ENCODE measurements around the gene SERINC2. TPM values are rescaled to one million over a fixed set of nuclear protein-coding genes. Genes with fewer than 3 reads are reported as not detected.
"Not testable (repeated sequence)": the region's sequence is repeated elsewhere in the genome, so short reads cannot be mapped to it uniquely, and the experiment has no call there.

SERINC2 gene
- total RNA-seq, 1 donor from 2014 or later = 2.4 TPM

- DNase-seq (ENCODE audit: low read depth, low spot score) = no peak
These were observed 29.0 kb upstream of the SERINC2 start for GRCh38 chr1:31383967-31384366.

DNA sequence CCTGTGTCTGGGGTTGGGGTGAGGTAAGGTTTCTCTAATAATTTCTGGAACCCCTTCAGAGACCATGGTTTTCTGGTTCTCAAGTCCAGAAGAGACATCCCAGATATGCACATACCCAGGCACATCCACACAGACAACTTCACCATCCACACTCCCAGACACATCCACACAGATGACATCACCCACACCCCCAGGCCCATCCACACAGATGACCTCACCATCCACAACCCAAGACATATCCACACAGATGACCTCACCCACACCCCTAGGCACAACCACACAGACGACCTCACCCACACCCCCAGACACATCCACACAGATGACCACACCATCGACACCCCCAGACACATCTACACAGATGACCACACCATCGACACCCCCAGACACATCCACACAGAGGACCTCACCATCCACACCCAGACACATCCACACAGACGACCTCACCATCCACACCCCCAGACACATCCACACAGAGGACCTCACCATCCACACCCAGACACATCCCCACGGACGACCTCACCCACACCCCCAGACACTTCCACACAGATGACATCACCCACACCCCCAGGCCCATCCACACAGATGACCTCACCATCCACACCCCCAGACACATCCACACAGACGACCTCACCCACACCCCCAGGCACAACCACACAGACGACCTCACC is 26.3 kb upstream of the SERINC2 start:
- DNase-seq (ENCODE audit: low read depth, low spot score) = not testable (repeated sequence)

DNA sequence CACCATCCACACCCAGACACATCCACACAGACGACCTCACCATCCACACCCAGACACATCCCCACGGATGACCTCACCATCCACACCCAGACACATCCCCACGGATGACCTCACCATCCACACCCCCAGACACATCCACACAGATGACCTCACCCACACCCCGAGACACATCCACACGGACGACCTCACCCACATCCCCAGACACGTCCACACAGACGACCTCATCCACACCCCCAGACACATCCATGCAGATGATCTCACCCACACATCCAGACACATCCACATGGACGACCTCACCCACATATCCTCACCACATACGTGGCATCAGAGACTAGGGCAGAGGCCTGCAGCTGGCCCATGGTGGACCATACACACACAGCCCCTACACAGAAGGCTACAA is 25.4 kb upstream of the SERINC2 start:
- no peak for DNase-seq (ENCODE audit: low read depth, low spot score)

- no peak for DNase-seq (ENCODE audit: low read depth, low spot score)
These were observed 23.4 kb upstream of the SERINC2 start for GRCh38 chr1:31389616-31390015.

GRCh38 chr1:31390071-31390470 is 22.9 kb upstream of the SERINC2 start:
- DNase-seq (ENCODE audit: low read depth, low spot score) = no peak

- no peak for DNase-seq (ENCODE audit: low read depth, low spot score)
These were observed 19.6 kb upstream of the SERINC2 start for GRCh38 chr1:31393463-31393862.

GRCh38 chr1:31394584-31395193 is 18.3 kb upstream of the SERINC2 start:
- peak; percentile 10 for DNase-seq (ENCODE audit: low read depth, low spot score)

- no peak for DNase-seq (ENCODE audit: low read depth, low spot score)
These were observed 16.2 kb upstream of the SERINC2 start for GRCh38 chr1:31396633-31397351.

DNA sequence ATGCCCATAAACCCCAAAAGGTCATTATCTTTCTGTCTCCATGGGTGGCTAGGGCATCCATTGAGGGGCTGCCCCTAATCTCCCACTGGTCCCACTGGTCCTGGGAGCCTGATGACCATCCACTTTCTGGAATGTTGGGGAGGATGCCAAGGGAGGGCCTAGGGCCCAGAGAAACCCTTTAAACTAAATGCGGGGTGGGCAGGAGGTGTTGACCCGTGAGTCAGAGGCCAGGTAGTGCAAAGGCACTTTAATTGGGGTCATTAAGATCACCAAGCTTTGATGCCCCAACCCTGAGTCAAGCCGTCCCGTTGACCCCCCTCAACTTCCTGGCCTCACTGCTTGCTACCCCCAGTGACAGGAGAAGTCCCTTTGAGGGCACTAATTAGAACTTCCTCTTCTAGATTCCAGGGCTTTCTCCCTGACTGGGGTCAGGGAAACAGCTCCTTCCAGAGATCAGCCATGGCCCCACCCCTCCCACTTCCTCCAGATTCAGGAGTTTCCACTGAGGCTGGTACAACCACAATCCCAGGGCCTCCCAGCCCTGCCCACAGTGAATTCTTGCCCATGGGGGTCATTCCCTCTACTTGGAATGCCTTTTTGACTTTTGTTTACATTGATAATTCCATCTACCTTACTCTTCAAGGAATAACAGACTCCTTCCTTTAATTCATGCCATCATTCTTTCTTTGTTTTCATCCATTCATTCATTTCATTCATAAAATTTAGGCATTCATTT is 15.5 kb upstream of the SERINC2 start:
- DNase-seq (ENCODE audit: low read depth, low spot score) = no peak

DNA sequence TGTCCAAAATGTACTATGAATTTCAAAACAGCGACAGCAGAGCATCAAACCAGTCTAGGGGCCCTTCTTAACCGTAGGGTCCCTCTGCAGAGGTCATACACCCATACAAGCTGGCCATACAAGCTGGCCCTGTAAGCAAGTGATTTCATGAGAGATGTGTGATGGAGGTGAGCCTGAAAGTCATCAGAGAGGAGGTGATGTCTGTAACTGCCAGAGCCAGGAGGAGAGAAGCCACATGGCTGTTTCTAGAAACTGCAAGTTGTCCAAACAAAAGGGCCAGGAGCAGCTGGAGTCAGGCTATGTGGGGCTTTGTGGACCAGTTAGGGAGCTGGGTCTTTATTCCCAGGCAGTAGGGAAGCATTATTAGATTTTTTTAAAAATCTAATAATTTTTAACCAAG is 14.8 kb upstream of the SERINC2 start:
- DNase-seq (ENCODE audit: low read depth, low spot score) = no peak

DNA sequence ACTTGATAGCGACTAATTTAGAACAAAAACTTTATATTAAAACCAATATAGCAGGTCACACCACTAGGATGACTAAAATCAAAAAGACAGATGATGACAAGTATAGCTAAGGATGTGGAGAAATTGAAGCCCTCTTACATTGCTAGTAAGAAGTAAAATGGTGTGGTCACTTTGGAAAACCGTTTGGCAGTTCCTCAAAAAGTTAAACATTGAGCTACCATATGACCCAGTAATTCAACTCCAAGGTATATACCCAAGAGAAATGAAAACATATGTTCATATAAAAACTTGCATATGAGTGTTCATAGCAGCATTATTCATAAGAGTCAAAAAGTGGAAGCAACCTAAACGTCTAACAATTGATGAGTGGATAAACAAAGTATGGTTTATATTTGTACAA is 13.0 kb upstream of the SERINC2 start:
- no peak for DNase-seq (ENCODE audit: low read depth, low spot score)

DNA sequence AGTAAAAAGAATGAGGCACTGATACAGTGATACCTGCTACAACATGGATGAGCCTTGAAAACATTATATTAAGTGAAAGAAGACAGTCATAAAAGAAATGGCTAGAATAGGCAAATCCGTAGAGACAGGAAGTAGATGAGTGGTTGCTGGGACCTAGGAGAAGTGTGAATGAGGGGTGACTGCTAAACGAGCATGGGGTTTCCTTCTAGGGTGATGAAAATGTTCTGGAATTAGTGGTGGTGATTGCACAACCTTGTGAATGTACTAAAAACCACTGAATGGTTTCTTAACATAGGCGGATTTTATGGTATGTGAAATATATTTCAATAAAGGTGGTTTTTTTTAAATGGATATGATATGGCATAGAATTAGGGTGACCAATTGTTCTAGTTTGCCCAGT is 12.6 kb upstream of the SERINC2 start:
- DNase-seq (ENCODE audit: low read depth, low spot score) = no peak

- DNase-seq (ENCODE audit: low read depth, low spot score) = no peak
These were observed 11.8 kb upstream of the SERINC2 start for GRCh38 chr1:31401241-31401640.

GRCh38 chr1:31405578-31406245 is 7.3 kb upstream of the SERINC2 start:
- DNase-seq (ENCODE audit: low read depth, low spot score) = no peak

GRCh38 chr1:31407029-31407626 is 5.9 kb upstream of the SERINC2 start:
- DNase-seq (ENCODE audit: low read depth, low spot score) = no peak

DNA sequence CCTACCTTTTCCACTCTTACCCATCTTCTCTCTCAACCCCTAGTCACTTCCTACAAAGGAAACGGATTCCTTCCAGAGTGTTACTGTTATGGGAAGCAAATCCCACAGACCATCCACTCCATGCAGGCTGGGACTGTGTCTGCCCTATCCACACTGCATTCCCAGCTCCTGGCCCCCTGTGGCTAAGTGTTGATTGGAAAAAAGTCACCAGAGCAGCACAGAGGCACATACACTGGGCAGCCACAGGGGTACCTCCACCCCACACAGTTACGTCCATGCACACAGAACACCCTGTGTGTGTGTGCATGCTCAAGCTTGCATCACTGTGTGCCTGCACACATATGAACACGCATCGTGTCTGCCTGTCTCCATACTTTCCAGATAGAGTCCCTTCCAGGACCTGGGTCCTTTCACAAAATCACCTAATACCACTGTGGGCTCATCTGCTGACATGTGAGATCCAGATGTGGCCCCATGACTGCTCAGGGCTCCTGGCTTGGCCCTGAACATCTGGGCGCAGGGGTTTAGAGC is 4.2 kb upstream of the SERINC2 start:
- no peak for DNase-seq (ENCODE audit: low read depth, low spot score)

DNA sequence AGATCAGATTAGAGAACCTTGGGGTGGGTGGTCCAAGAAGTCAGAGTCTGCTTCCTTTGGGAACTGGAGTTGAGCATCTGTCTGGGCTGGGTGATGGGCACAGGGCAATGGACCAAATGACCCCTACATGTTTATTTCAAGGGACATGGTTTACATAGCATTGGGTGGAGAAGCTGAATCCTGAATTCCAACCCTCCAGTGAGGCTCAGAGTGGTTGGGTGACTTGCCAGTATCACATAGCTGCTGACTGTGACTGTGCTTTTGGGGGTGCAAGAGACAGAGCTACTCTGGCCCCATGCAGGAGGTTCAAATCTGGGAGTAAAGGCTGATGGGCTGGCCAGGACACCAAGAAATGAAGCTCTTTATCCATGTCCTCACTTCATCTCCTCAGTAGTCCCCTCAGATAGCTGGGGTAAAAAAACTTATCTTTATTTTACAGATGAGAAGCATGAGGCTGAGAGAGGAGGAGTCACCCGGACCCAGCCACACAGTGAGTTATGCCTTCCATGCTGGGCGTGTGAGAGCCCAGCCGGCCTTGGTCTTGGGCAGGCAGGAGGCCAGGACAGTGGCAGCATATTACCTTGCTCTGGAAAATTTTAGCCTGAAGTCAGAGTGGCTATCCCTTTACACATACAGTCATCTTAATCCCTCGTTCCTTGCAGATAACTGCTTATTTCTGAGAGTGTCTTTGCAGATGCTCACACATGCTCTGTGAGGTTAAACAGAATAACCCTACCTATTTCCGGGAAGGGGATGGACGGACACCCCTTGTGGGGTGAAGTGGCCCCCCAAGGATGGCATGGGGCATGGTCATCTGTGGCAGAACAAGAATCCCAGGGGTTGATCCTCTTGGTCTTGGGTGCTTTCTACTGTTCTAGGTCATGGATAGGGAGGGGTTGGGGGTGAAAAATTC is 2.8 kb upstream of the SERINC2 start:
- no peak for DNase-seq (ENCODE audit: low read depth, low spot score)

DNA sequence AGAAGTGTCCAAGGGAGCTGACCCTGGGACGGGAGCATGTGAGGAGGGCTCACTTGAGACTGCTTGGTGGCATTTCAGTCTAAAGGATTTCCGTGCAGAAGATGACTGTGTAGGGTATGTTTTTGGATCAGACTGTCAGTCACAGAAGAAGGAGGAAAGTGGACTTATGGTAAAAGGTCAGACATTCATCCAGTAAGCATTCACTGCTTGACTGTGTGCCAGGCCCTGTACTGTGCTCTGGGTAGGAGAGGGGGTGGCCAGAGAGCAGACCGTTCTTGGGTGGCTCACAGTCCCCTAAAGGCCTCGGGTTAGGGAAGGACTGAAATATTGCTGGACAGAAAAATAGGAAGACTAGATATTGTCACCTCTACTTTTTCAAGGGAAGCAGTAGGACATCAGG is 2.1 kb upstream of the SERINC2 start:
- no peak for DNase-seq (ENCODE audit: low read depth, low spot score)

DNA sequence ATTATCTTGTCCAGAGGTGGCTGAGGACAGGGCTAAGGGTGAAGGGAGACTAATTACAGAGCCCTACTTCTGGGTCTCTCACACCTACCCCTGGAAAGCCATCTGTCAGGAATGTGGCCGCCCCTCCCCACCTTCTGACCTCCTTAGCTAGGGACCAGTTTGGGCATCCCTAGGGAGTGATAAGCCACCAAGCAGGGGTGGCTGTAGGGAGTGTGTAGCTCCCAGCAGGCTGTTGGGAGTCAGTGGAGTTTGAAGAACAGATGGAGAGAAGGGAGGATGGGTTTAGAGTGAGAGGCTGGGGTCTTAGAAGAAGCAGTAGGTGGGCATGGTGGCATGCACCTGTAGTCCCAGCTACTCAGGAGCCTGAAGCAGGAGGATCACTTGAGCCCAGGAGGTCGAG is 808 bp upstream of the SERINC2 start:
- no peak for DNase-seq (ENCODE audit: low read depth, low spot score)
